Lung (tissue), 12 donors: ENCODE measurements around the gene MOCS3. TPM values are rescaled to one million over a fixed set of nuclear protein-coding genes. Genes with fewer than 3 reads are reported as not detected.

Source experiments
- ATAC-seq: fragments of 200-7000 bp; cut with Tn5 transposase; one replicate; pipeline ENCODE4 v1.9.1; 2020; ENCODE audit warnings: moderate number of reproducible peaks; ENCODE audit not compliant: insufficient read depth, low FRiP score
- DNase-seq, 3 donors: peaks; one replicate each; pipeline ENCODE4 v3.0.0-alpha.2; 2013 to 2017
- H3K27ac ChIP-seq, 2 donors: one replicate each; pipeline ENCODE4 v1.5.1; 2013; ENCODE audit warnings: mild to moderate bottlenecking in 2 of 2, moderate library complexity in 2 of 2, control low read depth in 1 of 2, inconsistent platforms in 1 of 2, low read depth in 1 of 2, low read length in 1 of 2
- H3K27me3 ChIP-seq, 3 donors: one replicate each; pipeline ENCODE4 v1.5.1; 2013; ENCODE audit warnings: low read length in 2 of 3; ENCODE audit not compliant: control insufficient read depth in 3 of 3, insufficient read depth in 3 of 3
- H3K36me3 ChIP-seq, 4 donors: one replicate each; pipeline ENCODE4 v1.5.1; 2013; ENCODE audit warnings: low read length in 4 of 4, mild to moderate bottlenecking in 1 of 4, moderate library complexity in 1 of 4; ENCODE audit not compliant: control insufficient read depth in 4 of 4, insufficient read depth in 4 of 4
- H3K4me1 ChIP-seq, 5 donors: one replicate each; pipeline ENCODE4 v1.5.1; 2013; ENCODE audit warnings: low read length in 5 of 5, mild to moderate bottlenecking in 2 of 5, moderate library complexity in 1 of 5; ENCODE audit not compliant: control insufficient read depth in 5 of 5, insufficient read depth in 5 of 5
- H3K4me3 ChIP-seq: one replicate; pipeline ENCODE4 v1.5.1; 2013; ENCODE audit warnings: mild to moderate bottlenecking, control low read depth, moderate library complexity
- H3K9ac ChIP-seq, 2 donors: one replicate each; pipeline ENCODE4 v1.5.1; 2013; ENCODE audit warnings: low read length in 2 of 2, control low read depth in 1 of 2; ENCODE audit not compliant: insufficient read depth in 1 of 2
- H3K9me3 ChIP-seq, 4 donors: one replicate each; pipeline ENCODE4 v1.5.1; 2013; ENCODE audit warnings: low read length in 3 of 4, mild to moderate bottlenecking in 1 of 4, moderate library complexity in 1 of 4; ENCODE audit not compliant: control insufficient read depth in 4 of 4, insufficient read depth in 3 of 4
- CTCF ChIP-seq: IDR thresholded peaks from 2 replicates; pipeline ENCODE4 v1.5.1; 2012; ENCODE audit warnings: mild to moderate bottlenecking; ENCODE audit errors: control extremely low read depth, extremely low read depth
- WGBS, 2 donors: extraction: QIAGEN DNeasy Blood & Tissue Kit; methylation state at CpG; one replicate each; pipeline ENCODE4 v1.1.7; 2013; 5-methylcytosine and 5-hydroxymethylcytosine counted together
- polyA plus RNA-seq, 2 donors: library from polyadenylated mRNA; stranded (reverse); fragments of 200-250 nt; gene quantifications; one replicate each; pipeline ENCODE4 v1.2.1, GENCODE V29; 2013
- total RNA-seq, 2 donors: library from RNA; depleted of rRNA in 1 of 2; stranded (reverse); fragments of >200 nt in 1 of 2; gene quantifications; one replicate each; pipeline ENCODE4 v1.2.1, GENCODE V29; 2014 to 2021
- donor health status: control.
- donor health status: control.
- donor health status: Bipolar disorder and iron deficiency.
- donor health status: healthy.
- donor health status: DM: yes; HTN: yes; CAD: no.

The MOCS3 gene
- total and polyA plus RNA-seq, 4 donors: 1.8 to 5.9 (median 3.4) TPM

GRCh38 chr20:51011479-51011878 is 52.9 kb downstream of the MOCS3 start:
- ATAC-seq (no peak), DNase-seq (no peak)
- Histone ChIP-seq H3K36me3 (no peaks in the 10 kb centered on the region), H3K27me3 (no peaks in the 10 kb centered on the region), H3K9me3 (peaks cover 0 to 3% (median 0%) of the 10 kb centered on the region in 4 donors), H3K27ac (no peak overlapping the region), H3K4me1 (no peaks in the 10 kb centered on the region), H3K4me3 (no peak overlapping the region), H3K9ac (no peak overlapping the region)
- WGBS, 2 donors: 91 to 96% methylated on average over 4 of the region's 4 CpGs
- no peak for TF ChIP-seq CTCF

- ATAC-seq (no peak), DNase-seq (no peak)
- no peak for TF ChIP-seq CTCF
- Histone ChIP-seq H3K36me3 (no peaks in the 10 kb centered on the region), H3K9me3 (peaks cover 0 to 3% (median 0%) of the 10 kb centered on the region in 4 donors), H3K27ac (no peak overlapping the region), H3K4me1 (no peaks in the 10 kb centered on the region), H3K9ac (no peak overlapping the region), H3K27me3 (no peaks in the 10 kb centered on the region), H3K4me3 (no peak overlapping the region)
- 63 to 85% methylated on average over 3 of the region's 3 CpGs for WGBS, 2 donors
Observed at GRCh38 chr20:51012357-51012756, 53.7 kb downstream of the MOCS3 start.

Other genes starting within 250 kb of the MOCS3 start
- gene PARD6B, start 227.2 kb upstream of the MOCS3 start, total RNA-seq: 10 to 100 TPM; 38.1 to 41.8 TPM
- gene PARD6B, start 227.2 kb upstream of the MOCS3 start, polyA plus RNA-seq: 10 to 100 TPM in 1 of 2 donors, 1 to 10 TPM in 1; 2.0 to 13.4 TPM
- 1 to 10 TPM; 4.7 to 5.7 TPM for gene BCAS4, start 163.8 kb upstream of the MOCS3 start, total RNA-seq
- gene BCAS4, start 163.8 kb upstream of the MOCS3 start, polyA plus RNA-seq: 1 to 10 TPM; 4.3 to 5.3 TPM
- 10 to 100 TPM; 49.0 to 81.5 TPM for gene ADNP, start 27.4 kb upstream of the MOCS3 start, total RNA-seq
- 10 to 100 TPM; 18.0 to 33.9 TPM for gene ADNP, start 27.4 kb upstream of the MOCS3 start, polyA plus RNA-seq
- 10 to 100 TPM; 32.2 to 34.5 TPM for gene DPM1, start 286 bp upstream of the MOCS3 start, total RNA-seq
- gene DPM1, start 286 bp upstream of the MOCS3 start, polyA plus RNA-seq: 10 to 100 TPM; 27.9 to 57.3 TPM
- gene KCNG1, start 64.3 kb downstream of the MOCS3 start, total RNA-seq: under 1 TPM; 0.31 to 0.54 TPM
- gene KCNG1, start 64.3 kb downstream of the MOCS3 start, polyA plus RNA-seq: under 1 TPM; 0.14 to 0.58 TPM